Liver (tissue), 9 donors: ENCODE measurements around the gene PPAN. TPM values are rescaled to one million over a fixed set of nuclear protein-coding genes. Genes with fewer than 3 reads are reported as not detected.

Experiments
- DNase-seq: peaks from one replicate; pipeline ENCODE4 v3.0.0-alpha.2; 2017; ENCODE audit warnings: low spot score
- H3K27ac ChIP-seq, 2 donors: one replicate each; pipeline ENCODE4 v1.7.0; 2013; ENCODE audit warnings: inconsistent platforms in 2 of 2, low read length in 2 of 2, control low read depth in 1 of 2, low read depth in 1 of 2, mild to moderate bottlenecking in 1 of 2
- H3K27me3 ChIP-seq, 4 donors: one replicate each; pipeline versions ENCODE4 v1.6.1 to v1.7.0; 2013; ENCODE audit warnings: low read length in 3 of 4, inconsistent platforms in 1 of 4, mild to moderate bottlenecking in 1 of 4, moderate library complexity in 1 of 4; ENCODE audit not compliant: control insufficient read depth in 4 of 4, insufficient read depth in 4 of 4
- H3K36me3 ChIP-seq, 4 donors: one replicate each; pipeline versions ENCODE4 v1.6.1 to v1.7.0; 2013; ENCODE audit warnings: low read length in 3 of 4, mild to moderate bottlenecking in 3 of 4, low read depth in 1 of 4, moderate library complexity in 1 of 4; ENCODE audit not compliant: control insufficient read depth in 4 of 4, insufficient read depth in 3 of 4
- H3K4me1 ChIP-seq, 4 donors: one replicate each; pipeline versions ENCODE4 v1.6.1 to v1.7.0; 2013; ENCODE audit warnings: low read length in 3 of 4, mild to moderate bottlenecking in 3 of 4, moderate library complexity in 1 of 4; ENCODE audit not compliant: control insufficient read depth in 4 of 4, insufficient read depth in 4 of 4
- H3K4me3 ChIP-seq, 3 donors: one replicate each; pipeline versions ENCODE4 v1.6.1 to v1.7.0; 2013; ENCODE audit warnings: low read length in 3 of 3, control low read depth in 1 of 3, low read depth in 1 of 3, mild to moderate bottlenecking in 1 of 3
- H3K9ac ChIP-seq, 2 donors: one replicate each; pipeline ENCODE4 v1.7.0; 2013; ENCODE audit warnings: low read length in 2 of 2, mild to moderate bottlenecking in 2 of 2, moderate library complexity in 2 of 2, control low read depth in 1 of 2, low read depth in 1 of 2
- H3K9me3 ChIP-seq, 4 donors: one replicate each; pipeline versions ENCODE4 v1.6.1 to v1.7.0; 2013; ENCODE audit warnings: low read length in 3 of 4; ENCODE audit not compliant: control insufficient read depth in 4 of 4
- EGR1 ChIP-seq, 2 donors: IDR thresholded peaks; 2 replicates each; pipeline ENCODE4 v1.6.1; 2016 to 2018; ENCODE audit warnings: antibody characterized with exemption in 2 of 2, low read depth in 2 of 2
- FOXA2 ChIP-seq: IDR thresholded peaks from 2 replicates; pipeline ENCODE4 v1.6.1; 2016; ENCODE audit warnings: antibody characterized with exemption
- GABPA ChIP-seq, 2 donors: IDR thresholded peaks in 1 of 2; conservative IDR thresholded peaks in 1 of 2; 2 replicates each; pipeline ENCODE4 v1.6.1; 2016; ENCODE audit warnings: antibody characterized with exemption in 2 of 2, mild to moderate bottlenecking in 1 of 2, moderate library complexity in 1 of 2
- HNF4G ChIP-seq: IDR thresholded peaks from 2 replicates; pipeline ENCODE4 v1.6.1; 2016; ENCODE audit warnings: antibody characterized with exemption
- JUND ChIP-seq, 2 donors: IDR thresholded peaks; 2 replicates each; pipeline ENCODE4 v1.6.1; 2016; ENCODE audit warnings: antibody characterized with exemption in 2 of 2
- RAD21 ChIP-seq, 2 donors: IDR thresholded peaks; 2 replicates each; pipeline ENCODE4 v1.6.1; 2016; ENCODE audit warnings: antibody characterized with exemption in 2 of 2, mild to moderate bottlenecking in 2 of 2
- SP1 ChIP-seq: IDR thresholded peaks from 2 replicates; pipeline ENCODE4 v1.6.1; 2018; ENCODE audit warnings: antibody characterized with exemption, mild to moderate bottlenecking
- TAF1 ChIP-seq: conservative IDR thresholded peaks from 2 replicates; pipeline ENCODE4 v1.6.1; 2016; ENCODE audit warnings: antibody characterized with exemption, mild to moderate bottlenecking
- YY1 ChIP-seq: IDR thresholded peaks from 2 replicates; pipeline ENCODE4 v1.6.1; 2016; ENCODE audit warnings: antibody characterized with exemption, mild to moderate bottlenecking
- WGBS: extraction: QIAGEN DNeasy Blood & Tissue Kit; methylation state at CpG from one replicate; pipeline ENCODE4 v1.1.7; 2013; 5-methylcytosine and 5-hydroxymethylcytosine counted together
- polyA plus RNA-seq, 2 donors: library from polyadenylated mRNA; stranded (reverse) in 1 of 2; unstranded in 1 of 2; fragments of 200-250 nt in 1 of 2; fragments of >200 nt in 1 of 2; fragmentation: Nextera tagmentation in 1 of 2; extraction: Ambion mirVana in 1 of 2; gene quantifications; one replicate each; pipeline versions ENCODE4 v1.2.1 to v1.2.3, GENCODE V29; 2013 to 2015
- total RNA-seq, 2 donors: library from RNA; depleted of rRNA; stranded (reverse); fragments of >200 nt; gene quantifications; one replicate each; pipeline ENCODE4 v1.2.3, GENCODE V29; 2014
- TF ChIP-seq, protein P1 (sequence below): IDR thresholded peaks from 2 replicates; pipeline ENCODE4 v1.6.1; 2016; ENCODE audit warnings: antibody characterized with exemption
- TF ChIP-seq, protein P2 (sequence below): IDR thresholded peaks from 2 replicates; pipeline ENCODE4 v1.6.1; 2016; ENCODE audit warnings: antibody characterized with exemption
- TF ChIP-seq, protein P3 (sequence below): IDR thresholded peaks from 2 replicates; pipeline ENCODE4 v1.6.1; 2016; ENCODE audit warnings: antibody characterized with exemption, mild to moderate bottlenecking
- donor health status: healthy.
- donor health status: healthy.
- donor health status: healthy.
- donor health status: healthy.
- donor health status: healthy.

Gene PPAN
- total and polyA plus RNA-seq, 4 donors, result 10.1 to 20.7 (median 14.2) TPM

DNA sequence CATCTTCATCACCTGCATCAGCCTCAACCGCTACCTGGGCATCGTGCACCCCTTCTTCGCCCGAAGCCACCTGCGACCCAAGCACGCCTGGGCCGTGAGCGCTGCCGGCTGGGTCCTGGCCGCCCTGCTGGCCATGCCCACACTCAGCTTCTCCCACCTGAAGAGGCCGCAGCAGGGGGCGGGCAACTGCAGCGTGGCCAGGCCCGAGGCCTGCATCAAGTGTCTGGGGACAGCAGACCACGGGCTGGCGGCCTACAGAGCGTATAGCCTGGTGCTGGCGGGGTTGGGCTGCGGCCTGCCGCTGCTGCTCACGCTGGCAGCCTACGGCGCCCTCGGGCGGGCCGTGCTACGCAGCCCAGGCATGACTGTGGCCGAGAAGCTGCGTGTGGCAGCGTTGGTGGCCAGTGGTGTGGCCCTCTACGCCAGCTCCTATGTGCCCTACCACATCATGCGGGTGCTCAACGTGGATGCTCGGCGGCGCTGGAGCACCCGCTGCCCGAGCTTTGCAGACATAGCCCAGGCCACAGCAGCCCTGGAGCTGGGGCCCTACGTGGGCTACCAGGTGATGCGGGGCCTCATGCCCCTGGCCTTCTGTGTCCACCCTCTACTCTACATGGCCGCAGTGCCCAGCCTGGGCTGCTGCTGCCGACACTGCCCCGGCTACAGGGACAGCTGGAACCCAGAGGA, 7.9 kb downstream of the PPAN start:
- no peak for DNase-seq
- H3K4me3 ChIP-seq, result no peak overlapping the region
- H3K9ac ChIP-seq, result no peak overlapping the region
- peaks cover 4 to 16% (median 10%) of the 10 kb centered on the region in 4 donors for H3K4me1 ChIP-seq
- no peak overlapping the region for H3K27ac ChIP-seq
- 94% methylated on average over 43 of the region's 43 CpGs for WGBS
- H3K36me3 ChIP-seq, result peaks cover 18 to 62% (median 24%) of the 10 kb centered on the region in 4 donors
- TF ChIP-seq, protein P1, sequence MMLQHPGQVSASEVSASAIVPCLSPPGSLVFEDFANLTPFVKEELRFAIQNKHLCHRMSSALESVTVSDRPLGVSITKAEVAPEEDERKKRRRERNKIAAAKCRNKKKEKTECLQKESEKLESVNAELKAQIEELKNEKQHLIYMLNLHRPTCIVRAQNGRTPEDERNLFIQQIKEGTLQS, result no peak
- TF ChIP-seq RAD21 (IDR thresholded peaks at IDR 0.05), result no peak
- TF ChIP-seq, protein P2, sequence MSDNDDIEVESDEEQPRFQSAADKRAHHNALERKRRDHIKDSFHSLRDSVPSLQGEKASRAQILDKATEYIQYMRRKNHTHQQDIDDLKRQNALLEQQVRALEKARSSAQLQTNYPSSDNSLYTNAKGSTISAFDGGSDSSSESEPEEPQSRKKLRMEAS, result no peak
- TF ChIP-seq JUND (IDR thresholded peaks at IDR 0.05), result no peak
- no peak for TF ChIP-seq SP1
- TF ChIP-seq YY1, result no peak
- no peak for TF ChIP-seq GABPA (IDR thresholded peaks at IDR 0.05 in 1 of 2, conservative IDR thresholded peaks at IDR 0.05 in 1 of 2)
- H3K9me3 ChIP-seq, result no peaks in the 10 kb centered on the region
- H3K27me3 ChIP-seq, result no peaks in the 10 kb centered on the region

DNA sequence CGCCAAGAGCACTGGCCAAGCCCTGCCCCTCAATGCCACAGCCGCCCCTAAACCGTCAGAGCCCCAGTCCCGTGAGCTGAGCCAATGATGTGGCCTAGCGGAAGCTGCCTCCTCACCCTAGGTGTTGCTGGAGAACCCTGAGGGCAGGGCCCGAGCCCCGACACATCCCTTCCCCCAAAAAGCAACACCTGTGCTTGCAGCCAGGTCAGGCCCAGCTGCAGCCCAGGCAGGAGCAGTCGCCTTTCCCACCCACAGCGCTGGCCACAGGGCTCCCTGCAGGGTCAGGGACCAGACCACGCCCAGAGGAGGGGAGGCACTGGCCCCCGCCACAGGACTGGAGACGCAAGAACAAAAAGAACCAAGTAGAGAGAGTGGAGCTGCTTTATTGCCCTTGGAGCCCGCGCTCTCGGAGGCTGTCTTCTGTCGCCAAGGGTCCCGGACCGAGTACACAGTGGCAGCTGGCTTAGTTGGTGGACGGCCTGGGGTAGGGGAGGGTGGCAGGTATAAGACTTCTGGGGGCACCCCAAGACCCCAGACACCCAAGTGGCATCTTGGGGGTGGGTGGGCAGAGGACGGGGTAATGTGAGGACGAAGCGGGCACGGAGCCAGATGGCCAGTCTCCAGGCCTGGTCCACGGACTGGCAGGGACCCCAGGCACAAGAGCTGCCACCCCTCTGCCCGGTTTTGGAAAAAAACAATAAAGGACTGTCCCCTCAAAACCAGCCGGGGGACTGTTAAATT, 8.7 kb downstream of the PPAN start:
- 84% methylated on average over 26 of the region's 26 CpGs for WGBS
- no peak for DNase-seq
- H3K27ac ChIP-seq, result no peak overlapping the region
- H3K9me3 ChIP-seq, result no peaks in the 10 kb centered on the region
- no peak overlapping the region for H3K4me3 ChIP-seq
- H3K4me1 ChIP-seq, result peaks cover 4 to 20% (median 12%) of the 10 kb centered on the region in 4 donors
- H3K27me3 ChIP-seq, result no peaks in the 10 kb centered on the region
- peaks cover 12 to 54% (median 22%) of the 10 kb centered on the region in 4 donors for H3K36me3 ChIP-seq
- H3K9ac ChIP-seq, result no peak overlapping the region
- no peak for TF ChIP-seq RAD21 (IDR thresholded peaks at IDR 0.05)
- no peak for TF ChIP-seq TAF1
- TF ChIP-seq YY1, result no peak
- TF ChIP-seq HNF4G, result no peak
- TF ChIP-seq, protein P3, sequence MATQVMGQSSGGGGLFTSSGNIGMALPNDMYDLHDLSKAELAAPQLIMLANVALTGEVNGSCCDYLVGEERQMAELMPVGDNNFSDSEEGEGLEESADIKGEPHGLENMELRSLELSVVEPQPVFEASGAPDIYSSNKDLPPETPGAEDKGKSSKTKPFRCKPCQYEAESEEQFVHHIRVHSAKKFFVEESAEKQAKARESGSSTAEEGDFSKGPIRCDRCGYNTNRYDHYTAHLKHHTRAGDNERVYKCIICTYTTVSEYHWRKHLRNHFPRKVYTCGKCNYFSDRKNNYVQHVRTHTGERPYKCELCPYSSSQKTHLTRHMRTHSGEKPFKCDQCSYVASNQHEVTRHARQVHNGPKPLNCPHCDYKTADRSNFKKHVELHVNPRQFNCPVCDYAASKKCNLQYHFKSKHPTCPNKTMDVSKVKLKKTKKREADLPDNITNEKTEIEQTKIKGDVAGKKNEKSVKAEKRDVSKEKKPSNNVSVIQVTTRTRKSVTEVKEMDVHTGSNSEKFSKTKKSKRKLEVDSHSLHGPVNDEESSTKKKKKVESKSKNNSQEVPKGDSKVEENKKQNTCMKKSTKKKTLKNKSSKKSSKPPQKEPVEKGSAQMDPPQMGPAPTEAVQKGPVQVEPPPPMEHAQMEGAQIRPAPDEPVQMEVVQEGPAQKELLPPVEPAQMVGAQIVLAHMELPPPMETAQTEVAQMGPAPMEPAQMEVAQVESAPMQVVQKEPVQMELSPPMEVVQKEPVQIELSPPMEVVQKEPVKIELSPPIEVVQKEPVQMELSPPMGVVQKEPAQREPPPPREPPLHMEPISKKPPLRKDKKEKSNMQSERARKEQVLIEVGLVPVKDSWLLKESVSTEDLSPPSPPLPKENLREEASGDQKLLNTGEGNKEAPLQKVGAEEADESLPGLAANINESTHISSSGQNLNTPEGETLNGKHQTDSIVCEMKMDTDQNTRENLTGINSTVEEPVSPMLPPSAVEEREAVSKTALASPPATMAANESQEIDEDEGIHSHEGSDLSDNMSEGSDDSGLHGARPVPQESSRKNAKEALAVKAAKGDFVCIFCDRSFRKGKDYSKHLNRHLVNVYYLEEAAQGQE, result no peak
- no peak for TF ChIP-seq EGR1 (IDR thresholded peaks at IDR 0.05; ENCODE audit: low read depth in 2 of 2)
- TF ChIP-seq FOXA2, result no peak
- no peak for TF ChIP-seq GABPA (IDR thresholded peaks at IDR 0.05 in 1 of 2, conservative IDR thresholded peaks at IDR 0.05 in 1 of 2)
